ENCODE measurements around the gene CSTF2T.

The CSTF2T gene

GRCh38 chr10:51745397-51745796, 46.0 kb upstream of the CSTF2T start:
- no peak overlapping the region for H3K9ac ChIP-seq (ENCODE audit: low read length)
- no peak overlapping the region for H3K4me2 ChIP-seq (ENCODE audit: low read depth, low read length, poor library complexity, severe bottlenecking)

GRCh38 chr10:51744235-51745000, 45.0 kb upstream of the CSTF2T start:
- Histone ChIP-seq H2AFZ (ENCODE audit: low read depth, low read length, severe bottlenecking) (no peak overlapping the region), H3K9me3 (ENCODE audit: insufficient read depth, low read length) (no peaks in the 10 kb centered on the region), H3K79me2 (ENCODE audit: insufficient read depth, low read length) (no peaks in the 10 kb centered on the region), H3K4me3 (ENCODE audit: insufficient read depth, low read length, poor library complexity, severe bottlenecking) (no peak overlapping the region), H3K27me3 (ENCODE audit: low read length) (no peaks in the 10 kb centered on the region), H3K9ac (ENCODE audit: low read length) (no peak overlapping the region), H4K20me1 (ENCODE audit: low read depth, low read length) (no peaks in the 10 kb centered on the region), H3K27ac (ENCODE audit: low read depth, low read length) (no peak overlapping the region), H3K36me3 (ENCODE audit: low read length) (no peaks in the 10 kb centered on the region), H3K9me2 (replicated peaks; ENCODE audit: insufficient read depth, low read length) (no peaks in the 10 kb centered on the region), H3K4me2 (ENCODE audit: low read depth, low read length, poor library complexity, severe bottlenecking) (no peak overlapping the region), H3F3A (ENCODE audit: insufficient read depth) (no peaks in the 10 kb centered on the region)
- TF ChIP-seq EZH2phosphoT487 (conservative IDR thresholded peaks at IDR 0.05; ENCODE audit: low read length) (no peak), CTCF (IDR thresholded peaks at IDR 0.05; ENCODE audit: insufficient read depth, low read length, poor library complexity, severe bottlenecking) (no peak)

More at GRCh38 chr10:51745397-51745796, 46.0 kb upstream of the CSTF2T start:
- Histone ChIP-seq H3K4me3 (ENCODE audit: insufficient read depth, low read length, poor library complexity, severe bottlenecking) (no peak overlapping the region), H3K79me2 (ENCODE audit: insufficient read depth, low read length) (no peaks in the 10 kb centered on the region), H3K9me2 (replicated peaks; ENCODE audit: insufficient read depth, low read length) (no peaks in the 10 kb centered on the region), H3K9me3 (ENCODE audit: insufficient read depth, low read length) (no peaks in the 10 kb centered on the region), H3K36me3 (ENCODE audit: low read length) (no peaks in the 10 kb centered on the region), H4K20me1 (ENCODE audit: low read depth, low read length) (no peaks in the 10 kb centered on the region), H3K27ac (ENCODE audit: low read depth, low read length) (no peak overlapping the region), H3K27me3 (ENCODE audit: low read length) (no peaks in the 10 kb centered on the region), H2AFZ (ENCODE audit: low read depth, low read length, severe bottlenecking) (no peak overlapping the region), H3F3A (ENCODE audit: insufficient read depth) (no peaks in the 10 kb centered on the region)
- no peak for TF ChIP-seq CTCF (IDR thresholded peaks at IDR 0.05; ENCODE audit: insufficient read depth, low read length, poor library complexity, severe bottlenecking)
- no peak for TF ChIP-seq EZH2phosphoT487 (conservative IDR thresholded peaks at IDR 0.05; ENCODE audit: low read length)

GRCh38 chr10:51743146-51743545, 43.8 kb upstream of the CSTF2T start:
- Histone ChIP-seq H3K27ac (ENCODE audit: low read depth, low read length) (no peak overlapping the region), H3K9ac (ENCODE audit: low read length) (no peak overlapping the region), H2AFZ (ENCODE audit: low read depth, low read length, severe bottlenecking) (no peak overlapping the region)

More at GRCh38 chr10:51743146-51743545, 43.8 kb upstream of the CSTF2T start:
- TF ChIP-seq CTCF (IDR thresholded peaks at IDR 0.05; ENCODE audit: insufficient read depth, low read length, poor library complexity, severe bottlenecking) (no peak), EZH2phosphoT487 (conservative IDR thresholded peaks at IDR 0.05; ENCODE audit: low read length) (no peak)
- H4K20me1 ChIP-seq (ENCODE audit: low read depth, low read length), result no peaks in the 10 kb centered on the region
- H3K9me3 ChIP-seq (ENCODE audit: insufficient read depth, low read length), result no peaks in the 10 kb centered on the region
- H3K4me3 ChIP-seq (ENCODE audit: insufficient read depth, low read length, poor library complexity, severe bottlenecking), result no peak overlapping the region
- no peaks in the 10 kb centered on the region for H3K27me3 ChIP-seq (ENCODE audit: low read length)
- H3K4me2 ChIP-seq (ENCODE audit: low read depth, low read length, poor library complexity, severe bottlenecking), result no peak overlapping the region
- no peaks in the 10 kb centered on the region for H3K36me3 ChIP-seq (ENCODE audit: low read length)
- H3K79me2 ChIP-seq (ENCODE audit: insufficient read depth, low read length), result no peaks in the 10 kb centered on the region
- H3F3A ChIP-seq (ENCODE audit: insufficient read depth), result no peaks in the 10 kb centered on the region
- H3K9me2 ChIP-seq (replicated peaks; ENCODE audit: insufficient read depth, low read length), result no peaks in the 10 kb centered on the region
